Right cardiac atrium (tissue), 5 donors: ENCODE results near the gene PHLDB2. TPM values are rescaled to one million over a fixed set of nuclear protein-coding genes. Genes with fewer than 3 reads are reported as not detected.
A peak's percentile ranks its signal among the peaks of the same experiment; 100 is the strongest.
"Not testable (repeated sequence)": the region's sequence is repeated elsewhere in the genome, so short reads cannot be mapped to it uniquely, and the experiment has no call there.

Source experiments
- ATAC-seq, 2 donors: fragments of 200-7000 bp; cut with Tn5 transposase; one replicate each; pipeline versions ENCODE4 v1.8.0 to v1.9.1; 2020; ENCODE audit warnings: moderate library complexity in 2 of 2, mild to moderate bottlenecking in 1 of 2
- DNase-seq, 3 donors: peaks; one replicate each; pipeline ENCODE4 v3.0.0-alpha.2; 2020
- H3K27ac ChIP-seq: one replicate; pipeline ENCODE4 v1.5.1; 2013; ENCODE audit warnings: mild to moderate bottlenecking, low read length, control low read depth, moderate library complexity
- H3K27me3 ChIP-seq: one replicate; pipeline ENCODE4 v1.6.1; 2013; ENCODE audit not compliant: control insufficient read depth, insufficient read depth
- H3K4me1 ChIP-seq: one replicate; pipeline ENCODE4 v1.6.1; 2013; ENCODE audit warnings: low read length; ENCODE audit not compliant: control insufficient read depth, insufficient read depth
- H3K4me3 ChIP-seq: one replicate; pipeline ENCODE4 v1.5.1; 2013; ENCODE audit warnings: low read length, control low read depth
- H3K9me3 ChIP-seq: one replicate; pipeline ENCODE4 v1.6.1; 2013; ENCODE audit warnings: low read length; ENCODE audit not compliant: control insufficient read depth
- WGBS: extraction: QIAGEN DNeasy Blood & Tissue Kit; methylation state at CpG from one replicate; pipeline ENCODE4 v1.1.7; 2013; 5-methylcytosine and 5-hydroxymethylcytosine counted together
- intact Hi-C, 4 donors: fragments of 100-400 bp; cut with DNase I; formaldehyde crosslinking; loops; one replicate each; pipeline versions ENCODE4 v1.11.0 to v1.14.0; 2022 to 2023
- long read RNA-seq, 4 donors: library from polyadenylated mRNA; unstranded; transcript quantifications; one replicate each; pipeline ENCODE4 v2.0.0, GENCODE V29; 2020 to 2021
- polyA plus RNA-seq: library from polyadenylated mRNA; stranded (reverse); fragments of 200-250 nt; gene quantifications from one replicate; pipeline ENCODE4 v1.2.3, GENCODE V29; 2013
- total RNA-seq, 4 donors: library from RNA; stranded (reverse); fragmentation: NEBNext Ultra II Directional; extraction: Animal tissue kit (Norgen Biotek cat#: 25700); gene quantifications; one replicate each; pipeline ENCODE4 v1.2.1, GENCODE V29; 2021
- donor health status: healthy with polysubstance abuse.
- donor health status: DM: no; HTN: yes; CAD: no.
- donor health status: DM: no; HTN: no; CAD: no.
- donor health status: DM: no; HTN: yes; CAD: no; lungs with severe emphysema.
- donor health status: DM: yes; HTN: yes; CAD: no.

Gene PHLDB2
- 10 to 100 TPM; 10.7 to 22.8 (median 19.0) TPM for total RNA-seq
- 9.5 TPM for polyA plus RNA-seq
- long read RNA-seq, donor 1, partial matches to known transcripts = 5 of 12 reads
- long read RNA-seq, donor 1, other reads (novel, unspliced or antisense) = 6 of 12 reads
- long read RNA-seq, donor 2, partial matches to known transcripts = 3 of 5 reads
- long read RNA-seq, donor 2, other reads (novel, unspliced or antisense) = 2 of 5 reads
- long read RNA-seq, donor 3, partial matches to known transcripts = 16 of 25 reads
- long read RNA-seq, donor 3, other reads (novel, unspliced or antisense) = 9 of 25 reads
- long read RNA-seq, donor 4, partial matches to known transcripts = 2 of 8 reads
- long read RNA-seq, donor 4, other reads (novel, unspliced or antisense) = 6 of 8 reads

GRCh38 chr3:111859061-111859973, at the start of gene PHLDB2:
Gene PHLDB2, plus strand, starts transcription at chr3:111859265. Its CDS starts 24,813 bp downstream, at chr3:111884078.
- ATAC-seq = peak; percentile 93 to 94
- H3K9me3 ChIP-seq = no peaks in the 10 kb centered on the region
- intact Hi-C loops = no loop called here
- H3K4me3 ChIP-seq = peak within 1 kb of the TSS; percentile 89
- WGBS = under 1% methylated on average over 78 of the region's 78 CpGs
- H3K27me3 ChIP-seq = no peaks in the 10 kb centered on the region
- H3K27ac ChIP-seq = peak within 1 kb of the TSS; percentile 95
- peaks cover 6% of the 10 kb centered on the region for H3K4me1 ChIP-seq
- DNase-seq = peak; percentile 81 to 93 (median 91)

DNA sequence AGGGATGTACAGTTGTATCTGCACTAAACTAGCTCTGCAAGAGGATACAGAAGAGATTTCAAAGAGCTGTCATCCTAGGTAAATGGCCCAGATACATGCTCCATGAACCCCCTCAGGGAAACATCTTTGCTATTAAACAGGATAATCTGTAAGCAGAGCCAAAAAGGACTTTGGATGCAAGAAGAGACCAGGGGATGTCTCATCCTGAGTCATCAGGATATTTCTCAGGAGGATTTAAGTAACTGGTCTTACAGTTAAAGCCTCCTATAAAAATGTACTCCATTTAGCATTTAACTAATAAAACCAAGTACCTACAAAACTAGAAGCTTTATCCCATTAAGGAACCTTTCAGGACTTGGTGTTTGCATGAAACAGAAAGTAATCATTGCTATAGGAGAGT, 48.2 kb upstream of the PHLDB2 start:
- no peak overlapping the region for H3K27ac ChIP-seq
- H3K4me3 ChIP-seq = no peak overlapping the region
- intact Hi-C loops = no loop called here
- no peaks in the 10 kb centered on the region for H3K27me3 ChIP-seq
- no peaks in the 10 kb centered on the region for H3K4me1 ChIP-seq
- no peak for ATAC-seq
- H3K9me3 ChIP-seq = no peaks in the 10 kb centered on the region
- no peak for DNase-seq

GRCh38 chr3:111811811-111812210, 47.3 kb upstream of the PHLDB2 start:
- Histone ChIP-seq H3K27me3 (no peaks in the 10 kb centered on the region), H3K4me1 (no peaks in the 10 kb centered on the region), H3K9me3 (no peaks in the 10 kb centered on the region), H3K27ac (no peak overlapping the region), H3K4me3 (no peak overlapping the region)
- intact Hi-C loops = no loop called here
- ATAC-seq (no peak), DNase-seq (no peak)
- WGBS = 87% methylated on average over 1 of the region's 1 CpG

DNA sequence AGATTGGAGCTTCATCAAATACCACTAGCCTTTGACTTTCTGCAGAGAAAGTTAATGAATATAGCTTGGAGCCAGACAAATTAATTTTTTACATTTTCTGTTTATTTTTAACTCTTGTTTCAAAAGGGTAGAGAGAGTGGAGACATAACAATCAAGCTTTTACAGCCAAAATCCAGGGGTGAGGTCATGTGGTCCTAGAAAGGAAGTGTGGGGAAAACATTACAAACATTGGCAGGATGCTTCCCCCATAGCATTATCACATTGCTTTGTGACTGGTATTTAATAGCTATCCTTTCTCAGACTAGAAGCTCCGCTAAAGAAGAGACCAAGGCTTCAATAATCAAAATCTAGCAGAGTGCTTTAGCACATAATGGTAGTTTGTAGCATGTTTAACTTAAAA, 46.4 kb upstream of the PHLDB2 start:
- Histone ChIP-seq H3K4me1 (no peaks in the 10 kb centered on the region), H3K27ac (no peak overlapping the region), H3K27me3 (no peaks in the 10 kb centered on the region), H3K4me3 (no peak overlapping the region), H3K9me3 (no peaks in the 10 kb centered on the region)
- ATAC-seq (no peak), DNase-seq (no peak)
- intact Hi-C loops = no loop called here
- WGBS = 58% methylated on average over 1 of the region's 1 CpG

- Histone ChIP-seq H3K4me1 (no peaks in the 10 kb centered on the region), H3K9me3 (no peaks in the 10 kb centered on the region), H3K27me3 (no peaks in the 10 kb centered on the region), H3K4me3 (no peak overlapping the region), H3K27ac (no peak overlapping the region)
- intact Hi-C loops = no loop called here
- no peak for DNase-seq
- 83% methylated on average over 1 of the region's 1 CpG for WGBS
- no peak for ATAC-seq
These were observed 45.6 kb upstream of the PHLDB2 start for GRCh38 chr3:111813441-111813840.

GRCh38 chr3:111813979-111814378, 45.1 kb upstream of the PHLDB2 start:
- DNase-seq = no peak
- H3K4me1 ChIP-seq = no peaks in the 10 kb centered on the region
- 71% methylated on average over 1 of the region's 1 CpG for WGBS
- H3K9me3 ChIP-seq = no peaks in the 10 kb centered on the region
- no peak overlapping the region for H3K4me3 ChIP-seq
- ATAC-seq = no peak
- H3K27ac ChIP-seq = no peak overlapping the region
- intact Hi-C loops = no loop called here
- no peaks in the 10 kb centered on the region for H3K27me3 ChIP-seq

- ATAC-seq, H3K9me3 ChIP-seq, DNase-seq, intact Hi-C loops, H3K27me3 ChIP-seq, H3K4me3 ChIP-seq, H3K4me1 ChIP-seq, H3K27ac ChIP-seq: not testable (repeated sequence)
- 76% methylated on average over 1 of the region's 1 CpG for WGBS
These were observed 42.3 kb upstream of the PHLDB2 start for GRCh38 chr3:111816771-111817170.

DNA sequence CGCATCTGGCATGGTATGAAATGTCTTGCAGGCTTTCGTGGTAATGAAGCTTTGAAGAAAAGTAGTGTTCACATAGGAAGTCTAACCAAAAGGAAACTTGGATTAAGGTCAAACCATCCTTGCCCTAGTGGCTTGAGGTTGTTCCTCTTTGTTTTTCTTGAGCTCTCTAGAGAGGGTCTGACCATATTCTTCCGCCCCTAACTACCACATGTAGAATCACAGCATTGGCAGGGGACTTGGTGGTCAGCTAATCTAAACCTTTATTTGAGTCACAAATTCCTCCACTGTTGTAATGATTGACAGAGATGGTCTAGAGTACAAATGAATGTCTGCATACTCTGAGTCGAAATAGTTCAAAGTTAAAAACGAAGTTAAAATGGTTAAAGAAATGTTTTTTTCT, 39.1 kb upstream of the PHLDB2 start:
- intact Hi-C loops = no loop called here
- WGBS = 94% methylated on average over 5 of the region's 5 CpGs

DNA sequence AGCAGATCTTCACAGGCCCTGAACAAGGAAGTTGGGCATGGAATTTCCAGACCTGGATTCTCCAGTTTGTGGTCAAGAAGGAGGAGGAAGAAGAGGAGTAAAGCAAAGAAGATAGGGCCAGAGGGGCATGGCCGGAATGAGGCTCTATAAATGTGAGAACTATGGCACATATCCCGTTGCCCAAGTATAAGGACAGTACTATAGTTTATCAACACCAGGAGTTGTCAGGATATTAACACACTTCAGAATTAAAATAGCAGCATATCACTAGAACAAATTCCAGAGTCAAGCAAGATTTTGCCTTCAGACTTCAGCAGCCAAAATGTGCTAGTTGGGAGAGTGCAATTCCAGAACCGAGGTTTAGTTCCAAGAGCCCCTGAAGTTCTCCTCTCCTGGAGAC, 38.4 kb upstream of the PHLDB2 start:
- WGBS = 77% methylated on average over 3 of the region's 3 CpGs
- no peaks in the 10 kb centered on the region for H3K27me3 ChIP-seq
- peaks cover 2% of the 10 kb centered on the region for H3K9me3 ChIP-seq
- intact Hi-C loops = no loop called here
- peaks cover 3% of the 10 kb centered on the region for H3K4me1 ChIP-seq
- DNase-seq (no peak), ATAC-seq (peak; percentile 74 to 87)
- H3K4me3 ChIP-seq = no peak overlapping the region
- no peak overlapping the region for H3K27ac ChIP-seq

More for the DNA sequence above, 39.1 kb upstream of the PHLDB2 start:
- Histone ChIP-seq H3K9me3 (peaks cover 2% of the 10 kb centered on the region), H3K27ac (no peak overlapping the region), H3K4me3 (no peak overlapping the region), H3K27me3 (no peaks in the 10 kb centered on the region), H3K4me1 (peaks cover 3% of the 10 kb centered on the region)
- DNase-seq = no peak
- ATAC-seq = no peak

GRCh38 chr3:111821891-111822290, 37.2 kb upstream of the PHLDB2 start:
- Histone ChIP-seq H3K4me1 (peaks cover 3% of the 10 kb centered on the region), H3K9me3 (peaks cover 2% of the 10 kb centered on the region), H3K27ac (no peak overlapping the region), H3K4me3 (no peak overlapping the region), H3K27me3 (no peaks in the 10 kb centered on the region)
- no peak for ATAC-seq
- intact Hi-C loops = no loop called here
- DNase-seq = no peak

- ATAC-seq = no peak
- peaks cover 2% of the 10 kb centered on the region for H3K9me3 ChIP-seq
- H3K27ac ChIP-seq = no peak overlapping the region
- DNase-seq = no peak
- H3K4me3 ChIP-seq = no peak overlapping the region
- intact Hi-C loops = no loop called here
- WGBS = 96% methylated on average over 1 of the region's 1 CpG
- peaks cover 3% of the 10 kb centered on the region for H3K4me1 ChIP-seq
- no peaks in the 10 kb centered on the region for H3K27me3 ChIP-seq
These were observed 36.3 kb upstream of the PHLDB2 start for GRCh38 chr3:111822804-111823203.
